Caco-2 (cell line): ENCODE measurements around the gene ACTL8. TPM values are rescaled to one million over a fixed set of nuclear protein-coding genes. Genes with fewer than 3 reads are reported as not detected.

Experiments used
- BruUV-seq: library from RNA; stranded (reverse); fragments of 400-500 nt; replicated peaks from 2 replicates; lab custom pipeline; 2021; lab: Mats Ljungman, UMichigan
- CTCF ChIA-PET: fragments of 300-600 bp; sonication (Branson Sonifier 250); formaldehyde crosslinking; loops from one replicate; lab custom pipeline; 2022; ENCODE audit warnings: antibody characterized with exemption; lab: Charles Lee
- POLR2A ChIA-PET: fragments of 300-600 bp; sonication (Branson Sonifier 250); formaldehyde crosslinking; loops from one replicate; lab custom pipeline; 2022; ENCODE audit warnings: antibody characterized with exemption; lab: Charles Lee
- DNase-seq, 2 experiments: peaks; one replicate each; pipeline versions ENCODE4 v3.0.0 to v3.0.0-alpha.2; 2020 to 2022
- H3K27me3 ChIP-seq: replicated peaks from 2 replicates; pipeline ENCODE4 v1.6.0; 2011; ENCODE audit warnings: low read length; ENCODE audit not compliant: control insufficient read depth, insufficient read depth
- H3K36me3 ChIP-seq: 2 replicates; pipeline ENCODE4 v1.5.1; 2011; ENCODE audit warnings: low read length; ENCODE audit not compliant: control insufficient read depth, insufficient read depth
- H3K4me1 ChIP-seq: fragments of 250-450 bp; sonication (Bioruptor Pico); 2 replicates; pipeline ENCODE4 v1.5.1; 2020; ENCODE audit warnings: mild to moderate bottlenecking
- H3K4me3 ChIP-seq: 2 replicates; pipeline ENCODE4 v1.5.1; 2011; ENCODE audit warnings: low read depth, mild to moderate bottlenecking, control low read depth, low read length
- H3K9me3 ChIP-seq: fragments of 250-450 bp; sonication (Bioruptor Pico); 2 replicates; pipeline ENCODE4 v1.5.1; 2020; ENCODE audit warnings: mild to moderate bottlenecking, moderate library complexity
- H3K27ac Mint-ChIP-seq: one replicate; pipeline ENCODE4 v1.8.0; 2022; ENCODE audit warnings: mixed read lengths; ENCODE audit not compliant: unreplicated experiment
- H3K27me3 Mint-ChIP-seq: one replicate; pipeline ENCODE4 v1.8.0; 2022; ENCODE audit warnings: mixed read lengths; ENCODE audit not compliant: insufficient read depth, unreplicated experiment
- H3K36me3 Mint-ChIP-seq: one replicate; pipeline ENCODE4 v1.8.0; 2022; ENCODE audit warnings: mild to moderate bottlenecking, mixed read lengths; ENCODE audit not compliant: insufficient read depth, unreplicated experiment
- H3K4me1 Mint-ChIP-seq: one replicate; pipeline ENCODE4 v1.8.0; 2022; ENCODE audit warnings: low read depth, mixed read lengths; ENCODE audit not compliant: unreplicated experiment
- H3K4me3 Mint-ChIP-seq: one replicate; pipeline ENCODE4 v1.8.0; 2022; ENCODE audit warnings: mild to moderate bottlenecking, moderate library complexity, mixed read lengths; ENCODE audit not compliant: unreplicated experiment
- H3K9me3 Mint-ChIP-seq: one replicate; pipeline ENCODE4 v1.8.0; 2022; ENCODE audit warnings: mixed read lengths; ENCODE audit not compliant: unreplicated experiment
- intact Hi-C: fragments of 100-400 bp; cut with micrococcal nuclease; formaldehyde crosslinking; loops from one replicate; pipeline ENCODE4 v1.10.0; 2022; ENCODE audit not compliant: unreplicated experiment
- total RNA-seq: library from RNA; stranded (reverse); gene quantifications from 2 replicates; pipeline ENCODE4 v1.2.3, GENCODE V29; 2022
- TF ChIP-seq, protein P1 (sequence below), 2 experiments: fragments of 200-600 bp in 1 of 2; IDR thresholded peaks; 1 replicate in 1 of 2; 2 replicates in 1 of 2; pipeline versions ENCODE4 v1.5.1 to v1.8.0; 2011 to 2022; ENCODE audit warnings: antibody characterized with exemption in 1 of 2, control low read depth in 1 of 2, inconsistent platforms in 1 of 2, low read depth in 1 of 2, low read length in 1 of 2, mild to moderate bottlenecking in 1 of 2, moderate library complexity in 1 of 2; ENCODE audit not compliant: insufficient read depth in 1 of 2, severe bottlenecking in 1 of 2, unreplicated experiment in 1 of 2

Gene ACTL8
- total RNA-seq, 1 experiment from 2014 or later, result 79.3 TPM

DNA sequence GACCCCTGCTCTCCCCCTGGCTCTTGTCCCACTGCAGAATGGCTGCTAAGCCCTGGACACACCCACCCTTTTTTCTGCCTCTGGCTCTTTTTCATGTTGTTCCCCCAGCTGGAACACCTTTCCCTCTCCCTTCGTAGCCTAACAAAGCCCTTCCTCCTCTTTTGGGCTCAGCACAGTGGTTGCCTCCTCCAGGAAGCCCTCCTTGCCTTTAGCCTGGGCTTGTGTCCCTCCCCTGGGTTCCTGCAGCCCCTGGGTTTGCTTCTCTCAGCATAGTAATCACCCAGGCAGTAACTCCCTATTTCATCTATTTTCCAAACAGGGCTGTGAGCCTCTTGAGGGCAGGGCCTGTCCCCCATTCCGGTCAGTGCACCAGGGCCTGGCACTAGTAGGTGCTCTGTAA, 19.8 kb upstream of the ACTL8 start:
- DNase-seq, result no peak
- no peaks in the 10 kb centered on the region for H3K4me1 Mint-ChIP-seq
- CTCF ChIA-PET, result no interaction called here
- no peaks in the 10 kb centered on the region for H3K27me3 ChIP-seq
- no peak overlapping the region for H3K4me3 ChIP-seq
- no TSS peak for BruUV-seq
- H3K27ac Mint-ChIP-seq, result no peak overlapping the region
- POLR2A ChIA-PET, result no interaction called here
- H3K27me3 Mint-ChIP-seq, result peaks cover 4% of the 10 kb centered on the region
- H3K4me1 ChIP-seq, result no peaks in the 10 kb centered on the region
- TF ChIP-seq, protein P1, sequence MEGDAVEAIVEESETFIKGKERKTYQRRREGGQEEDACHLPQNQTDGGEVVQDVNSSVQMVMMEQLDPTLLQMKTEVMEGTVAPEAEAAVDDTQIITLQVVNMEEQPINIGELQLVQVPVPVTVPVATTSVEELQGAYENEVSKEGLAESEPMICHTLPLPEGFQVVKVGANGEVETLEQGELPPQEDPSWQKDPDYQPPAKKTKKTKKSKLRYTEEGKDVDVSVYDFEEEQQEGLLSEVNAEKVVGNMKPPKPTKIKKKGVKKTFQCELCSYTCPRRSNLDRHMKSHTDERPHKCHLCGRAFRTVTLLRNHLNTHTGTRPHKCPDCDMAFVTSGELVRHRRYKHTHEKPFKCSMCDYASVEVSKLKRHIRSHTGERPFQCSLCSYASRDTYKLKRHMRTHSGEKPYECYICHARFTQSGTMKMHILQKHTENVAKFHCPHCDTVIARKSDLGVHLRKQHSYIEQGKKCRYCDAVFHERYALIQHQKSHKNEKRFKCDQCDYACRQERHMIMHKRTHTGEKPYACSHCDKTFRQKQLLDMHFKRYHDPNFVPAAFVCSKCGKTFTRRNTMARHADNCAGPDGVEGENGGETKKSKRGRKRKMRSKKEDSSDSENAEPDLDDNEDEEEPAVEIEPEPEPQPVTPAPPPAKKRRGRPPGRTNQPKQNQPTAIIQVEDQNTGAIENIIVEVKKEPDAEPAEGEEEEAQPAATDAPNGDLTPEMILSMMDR (IDR thresholded peaks at IDR 0.05; ENCODE audit: insufficient read depth in 1 of 2, low read depth in 1 of 2, low read length in 1 of 2, severe bottlenecking in 1 of 2, unreplicated experiment in 1 of 2), result no peak
- H3K4me3 Mint-ChIP-seq, result no peak overlapping the region
- no peaks in the 10 kb centered on the region for H3K9me3 Mint-ChIP-seq
- no peaks in the 10 kb centered on the region for H3K36me3 ChIP-seq
- intact Hi-C loops, result no loop called here
- no peaks in the 10 kb centered on the region for H3K36me3 Mint-ChIP-seq
- no peaks in the 10 kb centered on the region for H3K9me3 ChIP-seq

DNA sequence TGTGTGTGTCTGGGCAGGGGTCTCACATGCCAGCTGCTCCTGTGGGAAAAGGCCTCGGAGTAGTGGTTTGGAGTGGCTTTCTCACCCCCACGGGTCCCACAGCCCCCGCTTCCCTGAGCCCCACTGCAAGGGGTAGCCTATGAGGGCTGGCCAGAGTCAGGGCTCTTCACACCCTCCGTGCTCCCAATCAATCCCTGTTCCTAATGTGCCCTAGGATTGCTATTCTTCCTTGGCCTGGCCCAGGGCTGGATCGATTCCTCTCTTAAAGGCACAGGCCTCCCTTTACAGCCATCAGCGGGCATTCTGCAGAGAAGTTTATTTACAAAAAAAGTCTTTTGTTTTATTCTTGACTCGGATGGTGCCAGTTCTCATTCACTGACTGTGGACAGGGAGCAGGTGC, 19.3 kb upstream of the ACTL8 start:
- CTCF ChIA-PET, result no interaction called here
- H3K4me3 Mint-ChIP-seq, result no peak overlapping the region

DNA sequence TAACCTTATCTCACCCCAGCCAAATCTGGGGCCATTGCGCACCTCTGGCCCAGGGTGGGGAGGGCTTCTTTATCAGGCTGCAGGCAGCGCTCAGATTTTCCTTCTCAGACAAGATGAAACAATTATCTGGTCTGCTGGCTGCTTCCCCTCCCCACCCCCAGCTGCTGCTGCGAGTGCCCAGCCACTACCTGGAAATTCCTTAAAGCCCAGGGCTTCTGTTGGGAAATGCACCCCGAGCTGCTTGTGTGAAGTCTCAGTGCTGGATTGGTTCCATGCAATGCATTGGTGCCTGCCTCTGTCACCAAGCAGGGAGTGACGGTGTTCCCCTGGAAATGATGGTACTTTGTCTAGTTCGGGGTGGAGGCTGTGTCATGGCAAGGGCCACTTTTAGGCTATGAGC, 18.5 kb upstream of the ACTL8 start:
- intact Hi-C loops, result no loop called here
- CTCF ChIA-PET, result no interaction called here

More for the DNA sequence above, 19.3 kb upstream of the ACTL8 start:
- POLR2A ChIA-PET, result no interaction called here
- no peak overlapping the region for H3K27ac Mint-ChIP-seq
- H3K9me3 Mint-ChIP-seq, result no peaks in the 10 kb centered on the region
- no peak for DNase-seq
- no peaks in the 10 kb centered on the region for H3K36me3 Mint-ChIP-seq
- intact Hi-C loops, result no loop called here
- H3K4me1 ChIP-seq, result no peaks in the 10 kb centered on the region
- TF ChIP-seq, protein P1 (IDR thresholded peaks at IDR 0.05; ENCODE audit: insufficient read depth in 1 of 2, low read depth in 1 of 2, low read length in 1 of 2, severe bottlenecking in 1 of 2, unreplicated experiment in 1 of 2), result no peak
- no peaks in the 10 kb centered on the region for H3K4me1 Mint-ChIP-seq
- no peaks in the 10 kb centered on the region for H3K36me3 ChIP-seq
- H3K9me3 ChIP-seq, result no peaks in the 10 kb centered on the region
- H3K27me3 Mint-ChIP-seq, result peaks cover 9% of the 10 kb centered on the region
- BruUV-seq, result no TSS peak
- H3K4me3 ChIP-seq, result no peak overlapping the region
- no peaks in the 10 kb centered on the region for H3K27me3 ChIP-seq

More for the DNA sequence above, 18.5 kb upstream of the ACTL8 start:
- H3K4me3 ChIP-seq, result no peak overlapping the region
- no TSS peak for BruUV-seq
- H3K36me3 Mint-ChIP-seq, result no peaks in the 10 kb centered on the region
- no peaks in the 10 kb centered on the region for H3K4me1 Mint-ChIP-seq
- H3K9me3 ChIP-seq, result no peaks in the 10 kb centered on the region
- no peak for DNase-seq
- no peak overlapping the region for H3K4me3 Mint-ChIP-seq
- H3K9me3 Mint-ChIP-seq, result no peaks in the 10 kb centered on the region
- POLR2A ChIA-PET, result no interaction called here
- H3K27me3 ChIP-seq, result no peaks in the 10 kb centered on the region
- H3K27me3 Mint-ChIP-seq, result peaks cover 12% of the 10 kb centered on the region
- TF ChIP-seq, protein P1 (IDR thresholded peaks at IDR 0.05; ENCODE audit: insufficient read depth in 1 of 2, low read depth in 1 of 2, low read length in 1 of 2, severe bottlenecking in 1 of 2, unreplicated experiment in 1 of 2), result no peak
- no peak overlapping the region for H3K27ac Mint-ChIP-seq
- H3K4me1 ChIP-seq, result no peaks in the 10 kb centered on the region
- H3K36me3 ChIP-seq, result no peaks in the 10 kb centered on the region
